K562 (cell line): ENCODE results near the gene CGB8. TPM values are rescaled to one million over a fixed set of nuclear protein-coding genes. Genes with fewer than 3 reads are reported as not detected.
"Not testable (repeated sequence)": the region's sequence is repeated elsewhere in the genome, so short reads cannot be mapped to it uniquely, and the experiment has no call there.

Experiments
- ATAC-seq: fragments of 200-7000 bp; cut with Tn5 transposase; 3 replicates; pipeline ENCODE4 v1.9.1; 2020; ENCODE audit warnings: moderate library complexity
- BruUV-seq: library from RNA; stranded (reverse); fragments of 400-500 nt; replicated peaks from 2 replicates; lab custom pipeline; 2021; lab: Mats Ljungman, UMichigan
- CTCF ChIA-PET: fragments of 300-600 bp; formaldehyde crosslinking; extraction: SDS; loops from one replicate; lab custom pipeline; 2021; ENCODE audit warnings: low intra/inter-chr PET ratio; lab: Yijun Ruan, JAX
- POLR2A ChIA-PET: fragments of 300-600, 350-650 bp; sonication (Branson Sonifier 250); formaldehyde crosslinking; extraction: SDS; loops from one replicate; lab custom pipeline; 2021; ENCODE audit warnings: antibody characterized with exemption, inconsistent platforms; lab: Yijun Ruan, JAX
- DNase-seq, 4 experiments: peaks; one replicate each; pipeline versions ENCODE4 v3.0.0 to v3.0.0-alpha.2; 2011 to 2018; ENCODE audit warnings: low spot score in 3 of 4, mixed read lengths in 3 of 4; ENCODE audit errors: extremely low read depth in 1 of 4
- FAIRE-seq: peaks from 2 replicates; lab custom pipeline; 2011; peaks lifted over from hg19 to GRCh38; lab: Jason Lieb, UNC
- H2AFZ ChIP-seq: 2 replicates; pipeline ENCODE4 v1.6.0; 2011; ENCODE audit warnings: low read depth, low read length, control low read depth, inconsistent platforms
- H3K27ac ChIP-seq: fragments of 200-600 bp; 3 replicates; pipeline ENCODE4 v1.8.0; 2011; ENCODE audit warnings: low read depth, mild to moderate bottlenecking, control low read depth, inconsistent platforms, low read length, moderate library complexity, mixed read lengths; ENCODE audit errors: extremely low read depth
- H3K27me3 ChIP-seq, 2 experiments: fragments of 300-600 bp in 1 of 2; 2 replicates in 1 of 2; 3 replicates in 1 of 2; pipeline versions ENCODE4 v1.6.0 to v1.8.0; 2011; ENCODE audit warnings: inconsistent platforms in 2 of 2, low read length in 2 of 2, mild to moderate bottlenecking in 1 of 2, mixed read lengths in 1 of 2, moderate library complexity in 1 of 2; ENCODE audit not compliant: control insufficient read depth in 2 of 2, insufficient read depth in 2 of 2
- H3K36me3 ChIP-seq: fragments of 300-600 bp; 3 replicates; pipeline ENCODE4 v1.8.0; 2011; ENCODE audit warnings: mild to moderate bottlenecking, low read length, inconsistent platforms; ENCODE audit not compliant: control insufficient read depth, insufficient read depth
- H3K4me1 ChIP-seq, 2 experiments: fragments of 200-600 bp in 1 of 2; replicated peaks in 1 of 2; 2 replicates in 1 of 2; 3 replicates in 1 of 2; pipeline versions ENCODE4 v1.5.1 to v1.8.0; 2011; ENCODE audit warnings: inconsistent platforms in 2 of 2, low read length in 2 of 2, mild to moderate bottlenecking in 1 of 2, mixed read lengths in 1 of 2, moderate library complexity in 1 of 2; ENCODE audit not compliant: control insufficient read depth in 2 of 2, insufficient read depth in 2 of 2
- H3K4me2 ChIP-seq: 2 replicates; pipeline ENCODE4 v1.6.1; 2011; ENCODE audit warnings: low read length, control low read depth, inconsistent platforms, mixed read lengths; ENCODE audit not compliant: insufficient read depth
- H3K4me3 ChIP-seq: fragments of 200-600 bp; sonication (generic), shearing (Covaris generic); 2 replicates; pipeline ENCODE4 v1.5.1; 2016; ENCODE audit warnings: control low read depth, inconsistent platforms
- H3K79me2 ChIP-seq: fragments of 200-600 bp; 3 replicates; pipeline ENCODE4 v1.8.0; 2011; ENCODE audit warnings: low read length, inconsistent platforms; ENCODE audit not compliant: control insufficient read depth, insufficient read depth
- H3K9ac ChIP-seq, 2 experiments: 2 replicates each; pipeline versions ENCODE4 v1.6.0 to v1.6.1; 2011; ENCODE audit warnings: low read depth in 2 of 2, low read length in 2 of 2, control low read depth in 1 of 2, inconsistent platforms in 1 of 2, mild to moderate bottlenecking in 1 of 2, mixed read lengths in 1 of 2; ENCODE audit not compliant: insufficient read depth in 1 of 2
- H3K9me1 ChIP-seq: one replicate; pipeline ENCODE4 v1.6.0; 2011; ENCODE audit warnings: inconsistent platforms, mild to moderate bottlenecking, low read length, moderate library complexity; ENCODE audit not compliant: control insufficient read depth, insufficient read depth
- H3K9me3 ChIP-seq: replicated peaks from 2 replicates; pipeline ENCODE4 v1.5.1; 2011; ENCODE audit warnings: low read depth, low read length, inconsistent platforms; ENCODE audit not compliant: control insufficient read depth, insufficient read depth
- H4K20me1 ChIP-seq: replicated peaks from 2 replicates; pipeline ENCODE4 v1.6.1; 2011; ENCODE audit warnings: low read length, inconsistent platforms, mixed read lengths; ENCODE audit not compliant: control insufficient read depth, insufficient read depth
- E2F6 ChIP-seq, 2 experiments: IDR thresholded peaks; 2 replicates each; pipeline ENCODE4 v1.6.1; 2011; ENCODE audit warnings: borderline replicate concordance in 1 of 2, control low read depth in 1 of 2, low read depth in 1 of 2, low read length in 1 of 2, mild to moderate bottlenecking in 1 of 2, mixed read lengths in 1 of 2, moderate library complexity in 1 of 2; ENCODE audit not compliant: insufficient read depth in 1 of 2, insufficient read length in 1 of 2, poor library complexity in 1 of 2, severe bottlenecking in 1 of 2; ENCODE audit errors: extremely low read depth in 1 of 2
- EGR1 ChIP-seq: fragments of 450-650 bp; conservative IDR thresholded peaks from 2 replicates; pipeline ENCODE4 v1.6.1; 2017; ENCODE audit warnings: mild to moderate bottlenecking
- GABPB1 ChIP-seq: sonication (generic); formaldehyde crosslinking; IDR thresholded peaks from 2 replicates; pipeline ENCODE4 v1.8.0; 2022; ENCODE audit warnings: mild to moderate bottlenecking, missing genetic modification reagents
- NFIC ChIP-seq: fragments of 450-650 bp; IDR thresholded peaks from 2 replicates; pipeline ENCODE4 v1.6.1; 2017; ENCODE audit warnings: mild to moderate bottlenecking, inconsistent platforms
- ZNF263 ChIP-seq: sonication (generic); formaldehyde crosslinking; IDR thresholded peaks from 2 replicates; pipeline ENCODE4 v1.8.0; 2022; ENCODE audit warnings: mild to moderate bottlenecking, missing genetic modification reagents, borderline replicate concordance
- WGBS: fragments of 100-300 bp; shearing (Covaris generic); methylation state at CpG from one replicate; pipeline ENCODE4 v1.1.6; 2016; ENCODE audit warnings: low coverage, mixed read lengths; ENCODE audit not compliant: insufficient coverage; ENCODE audit errors: missing lambda C conversion rate; 5-methylcytosine and 5-hydroxymethylcytosine counted together
- in situ Hi-C: fragments of 300-500 bp; cut with MboI; formaldehyde crosslinking; loops from 4 replicates; pipeline ENCODE4 v1.15.0; 2018; ENCODE audit warnings: inconsistent platforms, mixed read lengths
- intact Hi-C: fragments of 100-400 bp; cut with micrococcal nuclease; formaldehyde crosslinking; loops from 2 replicates; pipeline ENCODE4 v1.14.2; 2022
- polyA plus RNA-seq, 8 experiments: library from polyadenylated mRNA; depleted of rRNA in 4 of 8; stranded (reverse) in 5 of 8; unstranded in 3 of 8; fragments of >200 nt; fragmentation: Nextera tagmentation in 2 of 8; fragmentation: Illumina TruSeq in 1 of 8; extraction: Ambion mirVana in 2 of 8; extraction: Trizol in 1 of 8; gene quantifications; 2 replicates each; pipeline versions ENCODE4 v1.2.1 to v1.2.3, GENCODE V29; 2011 to 2014; ENCODE audit warnings: inconsistent platforms in 1 of 8, missing spikeins in 1 of 8
- total RNA-seq, 7 experiments: library from RNA; depleted of rRNA in 6 of 7; stranded (reverse); fragments of >200 nt in 6 of 7; fragmentation: Illumina TruSeq in 2 of 7; extraction: Trizol in 2 of 7; gene quantifications; 2 replicates each; pipeline versions ENCODE4 v1.2.1 to v1.2.3, GENCODE V29; 2011 to 2021; ENCODE audit warnings: low replicate concordance in 1 of 7
- TF ChIP-seq, protein P1 (sequence below): fragments of 450-650 bp; IDR thresholded peaks from 2 replicates; pipeline ENCODE4 v1.6.1; 2016; ENCODE audit warnings: mild to moderate bottlenecking, moderate library complexity

CGB8 gene
- total and polyA plus RNA-seq, 9 of the 15 experiments (the other 6 are each of a cell fraction or from before 2014, with no cell fraction given), result not detected

DNA sequence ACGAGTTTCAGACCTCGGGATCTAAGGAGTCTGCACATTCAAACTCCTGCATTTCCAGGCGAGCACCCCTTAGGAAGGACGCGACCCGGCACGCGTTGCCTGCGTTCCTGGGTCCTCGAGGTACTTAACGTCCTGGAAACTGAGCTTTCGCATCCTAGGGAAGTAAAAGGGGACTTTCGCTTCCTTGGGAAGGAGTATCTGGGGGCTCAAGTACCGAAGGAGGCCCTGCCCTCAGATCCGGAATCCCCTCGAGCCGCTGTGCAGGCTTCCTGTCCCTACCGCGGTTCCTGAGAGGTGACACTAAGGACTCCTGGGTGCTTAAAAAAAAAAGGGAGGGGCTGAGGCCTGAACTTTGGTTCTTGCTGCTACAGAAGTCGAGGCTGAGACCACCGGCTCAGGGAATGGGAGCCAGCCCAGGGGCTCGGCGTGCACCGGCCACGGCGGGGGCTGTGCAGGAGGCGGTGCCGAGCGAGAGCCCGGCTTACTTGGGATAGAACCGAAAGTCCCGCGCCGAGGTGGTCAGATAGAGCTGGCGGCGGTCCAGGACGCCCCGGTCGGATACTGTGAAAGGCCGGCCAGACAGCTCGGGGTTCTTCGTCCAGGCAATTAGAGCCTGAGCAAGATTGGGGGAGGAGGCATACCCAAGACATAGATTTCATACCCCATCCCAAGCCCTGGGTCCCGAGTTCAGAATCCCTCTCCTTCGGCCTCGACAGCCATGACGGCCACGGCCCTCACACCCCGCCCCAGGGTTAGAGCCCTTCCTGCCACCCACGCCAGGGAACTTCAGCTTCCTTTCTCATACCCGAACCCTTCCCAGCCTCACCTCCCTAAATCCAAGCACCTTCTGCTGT, 30.3 kb downstream of the CGB8 start:
- ATAC-seq, result peak; percentile 8

More for the DNA sequence above, 30.3 kb downstream of the CGB8 start:
- peak in 1 of 4 experiments; percentile 52 for DNase-seq
- H3K9me3 ChIP-seq, CTCF ChIA-PET, H3K9me1 ChIP-seq, intact Hi-C loops, BruUV-seq, H3K27me3 ChIP-seq, in situ Hi-C loops, H3K79me2 ChIP-seq: not testable (repeated sequence)
- POLR2A ChIA-PET, result interaction anchor here (0.6 to 1.6 kb wide), 7 partner anchors 12 to 523 kb away, joined by 3 to 5 read pairs (median 3); partner anchors contain the start of genes CGB2 and FTL
- Histone ChIP-seq H4K20me1 (peaks cover 12% of the 10 kb centered on the region; the same call in 1 of the 2 replicates), H3K36me3 (peaks cover 30% of the 10 kb centered on the region; the same call in 2 of the 3 replicates), H3K9ac (peak overlapping the region; percentile 30 to 88), H3K4me1 (peaks cover 21 to 59% of the 10 kb centered on the region in 2 experiments; a peak in 4 of 5 replicates), H3K4me2 (peak overlapping the region; percentile 76), H3K27ac (peak overlapping the region; percentile 32; the same call in 2 of the 3 replicates), H2AFZ (peak overlapping the region; percentile 62), H3K4me3 (peak overlapping the region; percentile 41)
- TF ChIP-seq E2F6 (IDR thresholded peaks at IDR 0.05; ENCODE audit: borderline replicate concordance in 1 of 2, extremely low read depth in 1 of 2, insufficient read depth in 1 of 2, insufficient read length in 1 of 2, low read depth in 1 of 2, low read length in 1 of 2, poor library complexity in 1 of 2, severe bottlenecking in 1 of 2), result peak in 1 of 2 experiments; percentile 10
- peak; percentile 12; the same call in 1 of the 2 replicates for TF ChIP-seq GABPB1 (CRISPR knock-in tag)
- 0 out of 2 replicates have a peak, but pooled peaks have one; percentile 5 for TF ChIP-seq ZNF263 (CRISPR knock-in tag)
- TF ChIP-seq, protein P1, sequence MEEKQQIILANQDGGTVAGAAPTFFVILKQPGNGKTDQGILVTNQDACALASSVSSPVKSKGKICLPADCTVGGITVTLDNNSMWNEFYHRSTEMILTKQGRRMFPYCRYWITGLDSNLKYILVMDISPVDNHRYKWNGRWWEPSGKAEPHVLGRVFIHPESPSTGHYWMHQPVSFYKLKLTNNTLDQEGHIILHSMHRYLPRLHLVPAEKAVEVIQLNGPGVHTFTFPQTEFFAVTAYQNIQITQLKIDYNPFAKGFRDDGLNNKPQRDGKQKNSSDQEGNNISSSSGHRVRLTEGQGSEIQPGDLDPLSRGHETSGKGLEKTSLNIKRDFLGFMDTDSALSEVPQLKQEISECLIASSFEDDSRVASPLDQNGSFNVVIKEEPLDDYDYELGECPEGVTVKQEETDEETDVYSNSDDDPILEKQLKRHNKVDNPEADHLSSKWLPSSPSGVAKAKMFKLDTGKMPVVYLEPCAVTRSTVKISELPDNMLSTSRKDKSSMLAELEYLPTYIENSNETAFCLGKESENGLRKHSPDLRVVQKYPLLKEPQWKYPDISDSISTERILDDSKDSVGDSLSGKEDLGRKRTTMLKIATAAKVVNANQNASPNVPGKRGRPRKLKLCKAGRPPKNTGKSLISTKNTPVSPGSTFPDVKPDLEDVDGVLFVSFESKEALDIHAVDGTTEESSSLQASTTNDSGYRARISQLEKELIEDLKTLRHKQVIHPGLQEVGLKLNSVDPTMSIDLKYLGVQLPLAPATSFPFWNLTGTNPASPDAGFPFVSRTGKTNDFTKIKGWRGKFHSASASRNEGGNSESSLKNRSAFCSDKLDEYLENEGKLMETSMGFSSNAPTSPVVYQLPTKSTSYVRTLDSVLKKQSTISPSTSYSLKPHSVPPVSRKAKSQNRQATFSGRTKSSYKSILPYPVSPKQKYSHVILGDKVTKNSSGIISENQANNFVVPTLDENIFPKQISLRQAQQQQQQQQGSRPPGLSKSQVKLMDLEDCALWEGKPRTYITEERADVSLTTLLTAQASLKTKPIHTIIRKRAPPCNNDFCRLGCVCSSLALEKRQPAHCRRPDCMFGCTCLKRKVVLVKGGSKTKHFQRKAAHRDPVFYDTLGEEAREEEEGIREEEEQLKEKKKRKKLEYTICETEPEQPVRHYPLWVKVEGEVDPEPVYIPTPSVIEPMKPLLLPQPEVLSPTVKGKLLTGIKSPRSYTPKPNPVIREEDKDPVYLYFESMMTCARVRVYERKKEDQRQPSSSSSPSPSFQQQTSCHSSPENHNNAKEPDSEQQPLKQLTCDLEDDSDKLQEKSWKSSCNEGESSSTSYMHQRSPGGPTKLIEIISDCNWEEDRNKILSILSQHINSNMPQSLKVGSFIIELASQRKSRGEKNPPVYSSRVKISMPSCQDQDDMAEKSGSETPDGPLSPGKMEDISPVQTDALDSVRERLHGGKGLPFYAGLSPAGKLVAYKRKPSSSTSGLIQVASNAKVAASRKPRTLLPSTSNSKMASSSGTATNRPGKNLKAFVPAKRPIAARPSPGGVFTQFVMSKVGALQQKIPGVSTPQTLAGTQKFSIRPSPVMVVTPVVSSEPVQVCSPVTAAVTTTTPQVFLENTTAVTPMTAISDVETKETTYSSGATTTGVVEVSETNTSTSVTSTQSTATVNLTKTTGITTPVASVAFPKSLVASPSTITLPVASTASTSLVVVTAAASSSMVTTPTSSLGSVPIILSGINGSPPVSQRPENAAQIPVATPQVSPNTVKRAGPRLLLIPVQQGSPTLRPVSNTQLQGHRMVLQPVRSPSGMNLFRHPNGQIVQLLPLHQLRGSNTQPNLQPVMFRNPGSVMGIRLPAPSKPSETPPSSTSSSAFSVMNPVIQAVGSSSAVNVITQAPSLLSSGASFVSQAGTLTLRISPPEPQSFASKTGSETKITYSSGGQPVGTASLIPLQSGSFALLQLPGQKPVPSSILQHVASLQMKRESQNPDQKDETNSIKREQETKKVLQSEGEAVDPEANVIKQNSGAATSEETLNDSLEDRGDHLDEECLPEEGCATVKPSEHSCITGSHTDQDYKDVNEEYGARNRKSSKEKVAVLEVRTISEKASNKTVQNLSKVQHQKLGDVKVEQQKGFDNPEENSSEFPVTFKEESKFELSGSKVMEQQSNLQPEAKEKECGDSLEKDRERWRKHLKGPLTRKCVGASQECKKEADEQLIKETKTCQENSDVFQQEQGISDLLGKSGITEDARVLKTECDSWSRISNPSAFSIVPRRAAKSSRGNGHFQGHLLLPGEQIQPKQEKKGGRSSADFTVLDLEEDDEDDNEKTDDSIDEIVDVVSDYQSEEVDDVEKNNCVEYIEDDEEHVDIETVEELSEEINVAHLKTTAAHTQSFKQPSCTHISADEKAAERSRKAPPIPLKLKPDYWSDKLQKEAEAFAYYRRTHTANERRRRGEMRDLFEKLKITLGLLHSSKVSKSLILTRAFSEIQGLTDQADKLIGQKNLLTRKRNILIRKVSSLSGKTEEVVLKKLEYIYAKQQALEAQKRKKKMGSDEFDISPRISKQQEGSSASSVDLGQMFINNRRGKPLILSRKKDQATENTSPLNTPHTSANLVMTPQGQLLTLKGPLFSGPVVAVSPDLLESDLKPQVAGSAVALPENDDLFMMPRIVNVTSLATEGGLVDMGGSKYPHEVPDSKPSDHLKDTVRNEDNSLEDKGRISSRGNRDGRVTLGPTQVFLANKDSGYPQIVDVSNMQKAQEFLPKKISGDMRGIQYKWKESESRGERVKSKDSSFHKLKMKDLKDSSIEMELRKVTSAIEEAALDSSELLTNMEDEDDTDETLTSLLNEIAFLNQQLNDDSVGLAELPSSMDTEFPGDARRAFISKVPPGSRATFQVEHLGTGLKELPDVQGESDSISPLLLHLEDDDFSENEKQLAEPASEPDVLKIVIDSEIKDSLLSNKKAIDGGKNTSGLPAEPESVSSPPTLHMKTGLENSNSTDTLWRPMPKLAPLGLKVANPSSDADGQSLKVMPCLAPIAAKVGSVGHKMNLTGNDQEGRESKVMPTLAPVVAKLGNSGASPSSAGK, result peak; percentile 40; the same call in 1 of the 2 replicates
- TF ChIP-seq NFIC, result peak; percentile 81
- TF ChIP-seq EGR1, result peak; percentile 63
- FAIRE-seq, result peak; percentile 81
- WGBS, result 9% methylated on average over 36 of the region's 50 CpGs
